IMR-90 (cell line): ENCODE results near the gene MAGEF1. TPM values are rescaled to one million over a fixed set of nuclear protein-coding genes. Genes with fewer than 3 reads are reported as not detected.

Experiments used
- ATAC-seq: fragments of 200-7000 bp; cut with Tn5 transposase; 2 replicates; pipeline ENCODE4 v1.9.1; 2020; ENCODE audit warnings: low read depth, mild to moderate bottlenecking, moderate library complexity
- BruUV-seq: library from RNA; stranded (reverse); fragments of 400-500 nt; replicated peaks from 2 replicates; lab custom pipeline; 2021; lab: Mats Ljungman, UMichigan
- CTCF ChIA-PET: fragments of 300-600 bp; formaldehyde crosslinking; extraction: SDS; loops from one replicate; lab custom pipeline; 2021; ENCODE audit warnings: antibody characterized with exemption; lab: Yijun Ruan, JAX
- POLR2A ChIA-PET: fragments of 300-600 bp; sonication (Branson Sonifier 250); formaldehyde crosslinking; loops from one replicate; lab custom pipeline; 2022; ENCODE audit warnings: antibody characterized with exemption; ENCODE audit not compliant: unreplicated experiment; lab: Charles Lee
- DNase-seq: peaks from one replicate; pipeline ENCODE4 v3.0.0; 2013
- H2AFZ ChIP-seq: replicated peaks from 2 replicates; pipeline ENCODE3; 2013; ENCODE audit warnings: low read length, mild to moderate bottlenecking; ENCODE audit not compliant: poor library complexity
- H2AK5ac ChIP-seq: 2 replicates; pipeline ENCODE4 v1.6.1; 2013; ENCODE audit warnings: low read depth, low read length, inconsistent platforms
- H2AK9ac ChIP-seq: replicated peaks from 2 replicates; pipeline ENCODE3; 2013; ENCODE audit warnings: mild to moderate bottlenecking, low read depth, low read length, moderate library complexity; ENCODE audit not compliant: poor library complexity
- H2BK120ac ChIP-seq: 2 replicates; pipeline ENCODE4 v1.6.1; 2013; ENCODE audit warnings: low read depth, low read length, inconsistent platforms
- H2BK15ac ChIP-seq: 3 replicates; pipeline ENCODE4 v1.6.1; 2013; ENCODE audit warnings: low read depth, low read length, inconsistent platforms
- H2BK20ac ChIP-seq: 2 replicates; pipeline ENCODE4 v1.6.1; 2013; ENCODE audit warnings: low read depth, mild to moderate bottlenecking, inconsistent platforms, low read length, moderate library complexity
- H2BK5ac ChIP-seq: 2 replicates; pipeline ENCODE4 v1.6.1; 2013; ENCODE audit warnings: mild to moderate bottlenecking, low read depth, low read length, inconsistent platforms; ENCODE audit not compliant: poor library complexity, severe bottlenecking
- H3K14ac ChIP-seq: replicated peaks from 2 replicates; pipeline ENCODE4 v1.6.1; 2013; ENCODE audit warnings: low read depth, low read length, inconsistent platforms
- H3K18ac ChIP-seq: 2 replicates; pipeline ENCODE4 v1.6.1; 2013; ENCODE audit warnings: low read depth, low read length, control low read depth
- H3K23ac ChIP-seq: 2 replicates; pipeline ENCODE4 v1.6.1; 2013; ENCODE audit warnings: low read depth, low read length, inconsistent platforms
- H3K27ac ChIP-seq: 2 replicates; pipeline ENCODE4 v1.5.1; 2013; ENCODE audit warnings: mild to moderate bottlenecking, control low read depth, low read length; ENCODE audit not compliant: insufficient read depth
- H3K27me3 ChIP-seq: 2 replicates; pipeline ENCODE4 v1.6.1; 2013; ENCODE audit warnings: low read length; ENCODE audit not compliant: control insufficient read depth, insufficient read depth
- H3K36me3 ChIP-seq: 2 replicates; pipeline ENCODE4 v1.6.1; 2013; ENCODE audit warnings: low read length, mixed read lengths; ENCODE audit not compliant: control insufficient read depth, insufficient read depth
- H3K4ac ChIP-seq: 2 replicates; pipeline ENCODE4 v1.6.1; 2013; ENCODE audit warnings: low read depth, low read length, inconsistent platforms
- H3K4me1 ChIP-seq: 2 replicates; pipeline ENCODE4 v1.6.1; 2013; ENCODE audit warnings: low read length, mixed read lengths; ENCODE audit not compliant: control insufficient read depth, insufficient read depth
- H3K4me2 ChIP-seq: 2 replicates; pipeline ENCODE4 v1.6.1; 2013; ENCODE audit warnings: low read depth, mild to moderate bottlenecking, control low read depth, low read length, moderate library complexity
- H3K4me3 ChIP-seq: 2 replicates; pipeline ENCODE4 v1.5.1; 2013; ENCODE audit warnings: low read depth, mild to moderate bottlenecking, control low read depth, low read length, moderate library complexity; ENCODE audit not compliant: insufficient read depth
- H3K56ac ChIP-seq: 2 replicates; pipeline ENCODE4 v1.6.1; 2013; ENCODE audit warnings: low read length, inconsistent platforms; ENCODE audit not compliant: insufficient read depth; ENCODE audit errors: extremely low read depth
- H3K79me1 ChIP-seq, 2 experiments: 2 replicates each; pipeline ENCODE4 v1.6.1; 2013; ENCODE audit warnings: low read length in 2 of 2, inconsistent platforms in 1 of 2, low read depth in 1 of 2
- H3K9ac ChIP-seq: 2 replicates; pipeline ENCODE4 v1.6.1; 2013; ENCODE audit warnings: low read depth, low read length, control low read depth
- H3K9me1 ChIP-seq: 2 replicates; pipeline ENCODE4 v1.6.1; 2013; ENCODE audit warnings: low read length, inconsistent platforms; ENCODE audit not compliant: insufficient read depth
- H3K9me3 ChIP-seq: 2 replicates; pipeline ENCODE4 v1.6.1; 2013; ENCODE audit warnings: low read length; ENCODE audit not compliant: control insufficient read depth, insufficient read depth
- H4K20me1 ChIP-seq: 2 replicates; pipeline ENCODE4 v1.6.1; 2013; ENCODE audit warnings: low read length, inconsistent platforms; ENCODE audit not compliant: insufficient read depth
- H4K5ac ChIP-seq: 2 replicates; pipeline ENCODE4 v1.6.1; 2013; ENCODE audit warnings: mild to moderate bottlenecking, low read depth, low read length, control low read depth
- H4K8ac ChIP-seq, 2 experiments: 2 replicates each; pipeline ENCODE4 v1.6.1; 2013; ENCODE audit warnings: low read depth in 2 of 2, low read length in 2 of 2, control low read depth in 1 of 2, inconsistent platforms in 1 of 2
- H4K91ac ChIP-seq: 2 replicates; pipeline ENCODE4 v1.6.1; 2013; ENCODE audit warnings: low read depth, low read length, inconsistent platforms; ENCODE audit not compliant: insufficient read depth
- BHLHE40 ChIP-seq: fragments of 150-350 bp; IDR thresholded peaks from 2 replicates; pipeline ENCODE4 v1.6.1; 2016; ENCODE audit warnings: mild to moderate bottlenecking, low read depth, low read length
- CEBPB ChIP-seq: IDR thresholded peaks from 2 replicates; pipeline ENCODE4 v1.6.1; 2012; ENCODE audit warnings: low read depth, low read length, improper control_type of control experiment
- ELK1 ChIP-seq: fragments of 150-350 bp; IDR thresholded peaks from 2 replicates; pipeline ENCODE4 v1.6.1; 2016; ENCODE audit warnings: low read depth, mild to moderate bottlenecking, low read length, moderate library complexity, borderline replicate concordance
- FOS ChIP-seq: fragments of 150-350 bp; IDR thresholded peaks from 2 replicates; pipeline ENCODE4 v1.6.1; 2016; ENCODE audit warnings: low read depth, low read length
- MAFK ChIP-seq: IDR thresholded peaks from 2 replicates; pipeline ENCODE4 v1.6.1; 2012; ENCODE audit warnings: low read depth, low read length, improper control_type of control experiment
- MAZ ChIP-seq: IDR thresholded peaks from 2 replicates; pipeline ENCODE4 v1.6.1; 2012; ENCODE audit warnings: low read depth, mild to moderate bottlenecking, low read length, improper control_type of control experiment, moderate library complexity, borderline replicate concordance
- MXI1 ChIP-seq: IDR thresholded peaks from 2 replicates; pipeline ENCODE4 v1.6.1; 2012; ENCODE audit warnings: low read depth, mild to moderate bottlenecking, low read length, moderate library complexity, borderline replicate concordance
- NFE2L2 ChIP-seq: fragments of 150-350 bp; IDR thresholded peaks from 2 replicates; pipeline ENCODE4 v1.6.1; 2016; ENCODE audit warnings: low read depth, mild to moderate bottlenecking, low read length
- POLR2A ChIP-seq: IDR thresholded peaks from 2 replicates; pipeline ENCODE4 v1.6.1; 2012; ENCODE audit warnings: mild to moderate bottlenecking, low read depth, low read length
- RAD21 ChIP-seq: IDR thresholded peaks from 2 replicates; pipeline ENCODE4 v1.6.1; 2012; ENCODE audit warnings: low read length, improper control_type of control experiment
- RCOR1 ChIP-seq: IDR thresholded peaks from 2 replicates; pipeline ENCODE4 v1.6.1; 2012; ENCODE audit warnings: mild to moderate bottlenecking, low read length, improper control_type of control experiment; ENCODE audit not compliant: insufficient replicate concordance
- RFX5 ChIP-seq: IDR thresholded peaks from 2 replicates; pipeline ENCODE4 v1.8.0; 2012; ENCODE audit warnings: low read depth, mild to moderate bottlenecking, low read length, moderate library complexity
- USF2 ChIP-seq: fragments of 150-350 bp; IDR thresholded peaks from 2 replicates; pipeline ENCODE4 v1.6.1; 2017; ENCODE audit warnings: mild to moderate bottlenecking, antibody characterized with exemption, low read length, low read depth
- WGBS, 2 experiments: methylation state at CpG; one replicate each; pipeline versions ENCODE4 v1.1.5 to v1.1.7; 2013; ENCODE audit warnings: missing lambda C conversion rate in 2 of 2; ENCODE audit not compliant: insufficient read length in 1 of 2; ENCODE audit errors: extremely low coverage in 2 of 2; 5-methylcytosine and 5-hydroxymethylcytosine counted together
- dilution Hi-C: fragments of 300-500 bp; cut with HindIII; formaldehyde crosslinking; loops from one replicate; pipeline ENCODE4 v1.14.3; 2018; ENCODE audit warnings: low sequenced_read_pairs; ENCODE audit not compliant: unreplicated experiment
- in situ Hi-C: fragments of 300-500 bp; cut with MboI; formaldehyde crosslinking; loops from 3 replicates; pipeline ENCODE4 v1.14.3; 2019; ENCODE audit warnings: low sequenced_read_pairs, inconsistent platforms, mixed read lengths
- intact Hi-C: fragments of 100-400 bp; cut with micrococcal nuclease; formaldehyde crosslinking; loops from 2 replicates; pipeline ENCODE4 v1.10.0; 2022
- polyA plus RNA-seq, 3 experiments: library from polyadenylated mRNA; depleted of rRNA; stranded (reverse); fragments of >200 nt; gene quantifications; 2 replicates each; pipeline ENCODE4 v1.2.3, GENCODE V29; 2012; ENCODE audit warnings: low replicate concordance in 1 of 3
- total RNA-seq: library from RNA; depleted of rRNA; stranded (reverse); fragments of >200 nt; gene quantifications from 2 replicates; pipeline ENCODE4 v1.2.3, GENCODE V29; 2012

Gene MAGEF1
- total and polyA plus RNA-seq, 2 of the 4 experiments (the other 2 are of a cell fraction) = 10.6 to 19.4 TPM

GRCh38 chr3:184672977-184673870, 38.6 kb downstream of the MAGEF1 start:
- dilution Hi-C loops = no loop called here
- CTCF ChIA-PET = no interaction called here

More at GRCh38 chr3:184672977-184673870, 38.6 kb downstream of the MAGEF1 start:
- Histone ChIP-seq H3K4me3 (no peak overlapping the region), H2AK9ac (no peak overlapping the region), H3K27ac (peak overlapping the region; percentile 6; the same call in 1 of the 2 replicates), H3K27me3 (peaks cover 57% of the 10 kb centered on the region), H3K9me1 (no peaks in the 10 kb centered on the region), H3K9me3 (no peaks in the 10 kb centered on the region), H2BK5ac (no peak overlapping the region), H4K91ac (no peak overlapping the region), H2BK120ac (no peak overlapping the region), H4K8ac (no peak overlapping the region), H3K23ac (no peak overlapping the region), H3K4me1 (no peaks in the 10 kb centered on the region; the same call in 1 of the 2 replicates), H2AFZ (no peak overlapping the region), H3K56ac (no peak overlapping the region), H3K18ac (no peak overlapping the region), H2BK20ac (no peak overlapping the region), H4K5ac (no peak overlapping the region), H3K4me2 (no peak overlapping the region; the same call in 1 of the 2 replicates), H3K79me1 (no peaks in the 10 kb centered on the region), H3K4ac (no peak overlapping the region), H3K14ac (no peak overlapping the region), H2BK15ac (no peak overlapping the region), H4K20me1 (no peaks in the 10 kb centered on the region), H2AK5ac (no peak overlapping the region), H3K36me3 (no peaks in the 10 kb centered on the region), H3K9ac (no peak overlapping the region)
- POLR2A ChIA-PET = no interaction called here
- WGBS, 2 experiments = 8% methylated on average over 6 of the region's 16 CpGs; no CpG with 5 or more reads in 1 of the 2 experiments
- BruUV-seq = no TSS peak
- TF ChIP-seq NFE2L2 (no peak), USF2 (no peak), RCOR1 (no peak), MAFK (no peak), CEBPB (no peak), ELK1 (no peak), MXI1 (no peak), MAZ (no peak), FOS (no peak), BHLHE40 (no peak), RFX5 (no peak), RAD21 (no peak), POLR2A (no peak)
- in situ Hi-C loops = no loop called here
- no peak for DNase-seq
- intact Hi-C loops = no loop called here
- peak; percentile 32; the same call in 1 of the 2 replicates for ATAC-seq
